ENCODE results near the gene HDAC9.
"Not testable (repeated sequence)": the region's sequence is repeated elsewhere in the genome, so short reads cannot be mapped to it uniquely, and the experiment has no call there.

Gene HDAC9

GRCh38 chr7:18727115-18727870, 231.7 kb downstream of the HDAC9 start:
- no peak for DNase-seq (ENCODE audit: low read depth in 2 of 2)

GRCh38 chr7:18736012-18736411, 240.5 kb downstream of the HDAC9 start:
- not testable (repeated sequence) for DNase-seq (ENCODE audit: low read depth in 2 of 2)

DNA sequence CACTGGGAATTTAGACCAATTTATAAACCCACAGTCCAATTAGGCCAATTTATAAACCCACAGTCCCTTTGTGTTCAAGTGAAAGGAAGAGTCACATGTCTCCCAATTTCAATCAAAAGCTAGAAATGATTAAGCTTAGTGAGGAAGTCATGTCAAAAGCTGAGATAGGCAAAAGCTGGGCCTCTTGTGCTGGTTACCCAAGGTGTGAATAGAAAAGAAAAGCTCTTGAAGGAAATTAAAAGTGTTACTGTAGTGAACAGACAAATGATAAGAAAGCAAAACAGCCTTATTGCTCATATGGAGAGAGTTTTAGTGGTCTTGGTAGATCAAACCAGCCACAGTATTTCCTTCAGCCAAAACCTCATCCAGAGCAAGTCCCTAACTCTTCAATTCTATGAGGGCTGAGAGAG, 245.0 kb downstream of the HDAC9 start:
- DNase-seq (ENCODE audit: low read depth in 2 of 2): no peak

GRCh38 chr7:18753972-18754610, 258.5 kb downstream of the HDAC9 start:
- DNase-seq (ENCODE audit: low read depth in 2 of 2): no peak

- no peak for DNase-seq (ENCODE audit: low read depth in 2 of 2)
Observed at GRCh38 chr7:18754766-18755165, 259.2 kb downstream of the HDAC9 start.

- no peak for DNase-seq (ENCODE audit: low read depth in 2 of 2)
Observed at GRCh38 chr7:18755793-18756192, 260.2 kb downstream of the HDAC9 start.

DNA sequence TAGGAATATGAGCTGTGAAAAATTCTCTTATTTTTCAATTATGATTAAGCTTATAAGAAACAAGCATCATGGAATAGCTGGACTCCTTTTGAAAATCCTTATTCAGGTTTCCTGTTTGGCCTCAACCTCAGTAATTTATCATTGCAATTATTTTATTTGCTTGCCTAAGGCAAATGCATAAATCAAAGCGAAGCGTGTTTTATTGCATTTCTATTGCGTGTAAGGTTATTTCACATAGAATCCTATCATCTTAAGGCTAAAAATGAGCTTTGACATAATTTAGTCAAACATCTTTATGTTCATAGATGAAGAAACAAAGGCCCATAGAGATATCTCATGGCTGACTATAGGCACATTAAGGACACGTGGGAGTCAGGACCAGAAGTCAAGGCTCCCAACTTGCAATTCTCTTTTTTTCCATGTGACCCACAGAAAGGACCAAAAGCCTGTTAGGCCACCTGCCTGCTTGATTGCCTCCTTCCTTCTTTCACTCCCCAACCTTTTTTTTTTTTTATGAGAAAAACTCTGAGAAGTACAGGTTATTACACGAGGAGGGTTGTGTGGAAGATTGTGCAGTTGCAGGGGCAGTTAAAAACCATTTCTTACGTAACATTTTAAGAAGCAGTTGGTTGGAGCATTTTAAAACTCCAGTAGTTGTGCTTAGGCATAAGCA, 261.0 kb downstream of the HDAC9 start:
- no peak for DNase-seq (ENCODE audit: low read depth in 2 of 2)

DNA sequence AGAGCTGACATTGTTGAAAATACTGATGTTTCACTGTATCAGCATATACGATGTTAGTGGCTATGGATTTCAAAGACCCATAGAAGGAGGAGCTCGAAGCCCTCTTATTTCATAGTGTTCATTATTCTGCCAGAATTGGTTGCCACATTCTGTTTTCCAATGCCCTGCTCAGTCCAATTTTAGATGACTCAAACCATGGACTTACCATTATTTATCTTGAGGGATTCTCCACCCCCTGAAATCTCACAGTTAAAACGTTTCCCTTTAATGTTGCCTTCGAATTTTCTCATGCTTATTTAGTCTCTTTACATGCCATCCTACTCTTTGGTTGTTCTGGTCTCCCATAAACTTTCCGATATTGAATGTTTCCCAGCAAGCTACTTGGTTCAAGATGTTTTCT, 264.5 kb downstream of the HDAC9 start:
- no peak for DNase-seq (ENCODE audit: low read depth in 2 of 2)

DNA sequence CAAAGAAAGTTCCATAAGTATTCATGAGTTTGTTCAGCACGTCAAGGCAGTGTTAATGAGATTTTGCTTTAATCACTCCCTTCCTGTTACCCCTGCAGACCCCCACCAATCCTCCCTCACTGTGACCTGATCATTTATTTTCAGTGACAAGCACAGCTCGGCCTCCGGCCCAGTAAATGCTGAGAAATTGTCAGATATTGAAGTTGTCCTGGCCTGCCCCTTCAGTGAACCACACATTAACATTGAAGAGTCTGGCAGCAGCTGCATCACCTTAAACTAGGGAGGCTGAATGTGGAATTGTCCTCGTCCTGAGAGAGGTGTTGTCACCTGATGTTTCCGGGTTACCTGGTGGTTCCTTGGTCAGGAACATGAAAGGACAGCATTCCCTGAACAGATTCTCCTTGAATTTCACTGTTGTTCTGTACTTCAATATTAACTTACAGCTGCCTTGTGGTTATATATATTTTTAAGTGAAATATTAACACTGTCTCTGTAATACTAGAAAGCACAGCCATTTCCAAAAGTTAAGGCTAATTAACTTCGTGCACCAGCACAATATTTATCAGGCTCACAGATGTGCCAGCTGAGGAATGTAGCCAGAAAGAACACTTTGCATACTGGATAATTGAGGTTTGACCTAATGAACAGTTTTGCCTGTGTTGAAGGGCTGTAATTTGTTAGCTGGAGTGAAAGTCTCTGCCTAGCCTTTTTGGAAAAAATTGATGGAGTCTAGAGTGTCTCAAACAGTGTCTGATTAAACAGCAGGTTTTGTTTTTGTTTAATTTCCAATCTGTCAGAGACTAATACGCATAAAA, 265.3 kb downstream of the HDAC9 start:
- DNase-seq (ENCODE audit: low read depth in 2 of 2): no peak

DNA sequence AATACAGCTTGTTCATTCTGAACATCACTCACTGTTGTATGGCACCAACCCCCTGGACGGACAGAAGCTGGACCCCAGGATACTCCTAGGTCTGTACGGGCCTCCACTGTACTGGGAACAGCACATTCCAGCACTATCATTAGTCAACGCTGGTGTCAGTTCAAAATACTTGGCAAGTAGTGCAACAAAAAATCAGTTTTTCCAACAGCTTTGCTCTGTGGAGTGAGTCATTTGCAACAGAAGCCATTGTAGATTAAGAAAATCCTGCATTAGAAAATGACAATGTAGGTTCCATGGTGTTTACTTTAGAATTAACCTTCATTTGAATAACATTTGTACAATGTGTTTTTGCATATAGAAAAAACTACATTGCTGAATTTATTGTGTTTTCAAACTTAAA, 266.6 kb downstream of the HDAC9 start:
- no peak for DNase-seq (ENCODE audit: low read depth in 2 of 2)

GRCh38 chr7:18768256-18768655, 272.7 kb downstream of the HDAC9 start:
- DNase-seq (ENCODE audit: low read depth in 2 of 2): no peak

- DNase-seq (ENCODE audit: low read depth in 2 of 2): no peak
Observed at GRCh38 chr7:18770154-18770811, 274.7 kb downstream of the HDAC9 start.

- DNase-seq (ENCODE audit: low read depth in 2 of 2): no peak
Observed at GRCh38 chr7:18770822-18771221, 275.3 kb downstream of the HDAC9 start.

GRCh38 chr7:18771834-18772566, 276.5 kb downstream of the HDAC9 start:
- DNase-seq (ENCODE audit: low read depth in 2 of 2): no peak

DNA sequence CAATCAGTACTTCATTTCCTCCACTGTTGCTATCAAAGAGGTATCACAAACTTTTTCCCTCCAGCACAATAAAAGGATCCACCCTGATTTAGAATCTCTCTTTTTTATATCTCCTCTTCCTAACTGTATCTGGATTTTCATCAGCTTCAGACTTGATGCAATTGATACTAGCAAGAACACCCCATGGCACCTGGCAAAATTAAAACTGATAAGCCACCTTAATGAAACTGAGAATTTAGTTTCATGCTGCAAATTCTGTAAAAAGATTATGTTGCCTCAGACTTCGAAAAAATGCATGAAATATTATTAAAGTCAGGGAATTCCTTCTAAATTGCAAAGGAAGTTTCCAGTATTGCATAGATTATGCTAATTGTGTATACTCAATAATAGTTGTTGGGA, 277.0 kb downstream of the HDAC9 start:
- no peak for DNase-seq (ENCODE audit: low read depth in 2 of 2)

- DNase-seq (ENCODE audit: low read depth in 2 of 2): no peak
Observed at GRCh38 chr7:18777314-18777713, 281.8 kb downstream of the HDAC9 start.

DNA sequence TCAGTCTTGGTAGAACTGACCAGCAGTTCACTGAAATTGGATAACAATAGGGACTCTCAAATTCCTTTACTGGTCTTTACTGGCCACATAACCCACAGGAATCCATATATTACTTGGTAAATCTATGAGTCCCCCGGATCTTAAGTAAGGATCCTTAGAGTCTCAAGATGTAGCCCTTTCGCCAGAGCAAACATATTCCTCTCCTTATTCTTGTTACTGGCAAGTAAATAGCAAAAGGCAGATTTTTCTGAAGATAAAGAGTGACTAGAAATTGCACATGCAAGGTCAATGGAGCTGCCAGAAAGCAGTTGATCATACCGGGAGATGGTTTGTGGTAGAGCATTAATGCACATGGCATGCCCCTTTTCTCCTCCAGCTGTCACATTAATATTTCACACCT, 283.0 kb downstream of the HDAC9 start:
- no peak for DNase-seq (ENCODE audit: low read depth in 2 of 2)

- DNase-seq (ENCODE audit: low read depth in 2 of 2): no peak
Observed at GRCh38 chr7:18780266-18780665, 284.7 kb downstream of the HDAC9 start.

- DNase-seq (ENCODE audit: low read depth in 2 of 2): no peak
Observed at GRCh38 chr7:18780938-18781337, 285.4 kb downstream of the HDAC9 start.

- no peak for DNase-seq (ENCODE audit: low read depth in 2 of 2)
Observed at GRCh38 chr7:18786196-18786727, 290.7 kb downstream of the HDAC9 start.

GRCh38 chr7:18786796-18787195, 291.2 kb downstream of the HDAC9 start:
- no peak for DNase-seq (ENCODE audit: low read depth in 2 of 2)

All from stimulated activated CD8-positive, alpha-beta memory T cell treated with anti-CD3 and anti-CD28 coated beads, Interleukin-7, amount 100 ng/mL, for 4 hours (primary cell).